RPMI7951 (cell line): ENCODE data around the gene ZNF385C. TPM values are rescaled to one million over a fixed set of nuclear protein-coding genes. Genes with fewer than 3 reads are reported as not detected.

Source experiments
- DNase-seq: peaks from one replicate; pipeline ENCODE4 v3.0.0-alpha.2; 2012; ENCODE audit warnings: low read depth
- total RNA-seq: library from RNA; depleted of rRNA; stranded (reverse); fragments of >200 nt; shearing (Covaris generic); gene quantifications from 2 replicates; pipeline ENCODE4 v1.2.3, GENCODE V29; 2014

The ZNF385C gene
- total RNA-seq, 1 experiment from 2014 or later: not detected

GRCh38 chr17:42077755-42078154, 20.5 kb downstream of the ZNF385C start:
- no peak for DNase-seq

DNA sequence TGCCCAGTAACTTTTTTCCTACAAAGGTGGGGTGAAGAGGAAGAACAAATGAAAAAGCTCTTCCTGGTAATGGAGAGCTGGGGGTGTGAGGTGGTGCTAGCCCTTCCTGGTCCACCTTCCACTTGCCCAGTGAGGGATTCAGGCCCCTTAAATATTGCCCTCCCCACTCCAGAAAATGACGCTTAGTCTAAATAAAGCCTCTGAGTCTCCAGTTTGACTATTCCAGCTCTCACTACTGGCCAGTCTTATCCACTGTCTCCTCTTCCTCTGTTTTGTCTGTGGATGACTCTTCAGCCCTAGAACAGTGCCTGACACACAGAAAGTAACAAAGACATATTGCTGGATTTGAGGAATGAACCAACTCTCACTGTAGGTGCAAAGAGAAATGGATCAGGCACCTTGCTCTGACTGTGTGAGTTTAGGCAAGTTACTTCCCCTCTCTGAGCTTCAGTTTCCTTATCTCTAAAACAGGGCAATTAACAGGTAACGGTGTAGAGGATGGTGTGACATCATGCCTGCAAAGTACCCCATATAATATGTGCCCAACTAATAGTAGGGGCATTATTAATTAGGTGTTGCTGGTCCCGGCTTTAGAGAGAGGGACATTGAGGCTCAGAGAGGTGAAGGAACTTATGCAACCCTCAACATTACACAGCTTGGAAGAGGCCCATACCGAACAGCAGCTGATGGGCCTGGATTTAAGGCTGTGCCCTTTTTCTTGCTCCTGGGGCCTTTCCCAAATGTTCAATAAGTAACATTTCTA, 21.3 kb downstream of the ZNF385C start:
- no peak for DNase-seq

GRCh38 chr17:42075789-42076188, 22.5 kb downstream of the ZNF385C start:
- DNase-seq: no peak

- DNase-seq: no peak
These were observed 25.7 kb downstream of the ZNF385C start for GRCh38 chr17:42072323-42073187.

DNA sequence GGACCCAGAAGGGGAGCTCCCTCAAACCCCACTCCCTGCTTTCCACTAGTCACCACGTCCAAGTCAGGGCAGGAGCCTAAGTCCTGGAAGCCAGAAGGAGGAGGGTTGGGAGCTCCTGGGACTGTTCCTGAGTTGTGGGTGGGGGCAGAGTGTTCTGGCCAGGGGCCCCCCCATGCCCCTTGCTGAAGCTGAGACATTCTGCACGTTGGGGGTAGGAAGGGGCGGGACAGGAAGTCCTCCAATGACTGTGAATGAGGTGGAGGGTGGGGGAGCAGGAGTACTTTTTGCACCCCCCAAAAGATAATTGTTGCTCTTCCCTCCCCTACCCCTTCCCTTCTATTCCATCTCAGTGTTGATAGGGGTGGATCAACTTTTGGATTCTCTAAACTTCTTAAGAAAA, 26.5 kb downstream of the ZNF385C start:
- no peak for DNase-seq

GRCh38 chr17:42068979-42069378, 29.3 kb downstream of the ZNF385C start:
- DNase-seq: no peak

DNA sequence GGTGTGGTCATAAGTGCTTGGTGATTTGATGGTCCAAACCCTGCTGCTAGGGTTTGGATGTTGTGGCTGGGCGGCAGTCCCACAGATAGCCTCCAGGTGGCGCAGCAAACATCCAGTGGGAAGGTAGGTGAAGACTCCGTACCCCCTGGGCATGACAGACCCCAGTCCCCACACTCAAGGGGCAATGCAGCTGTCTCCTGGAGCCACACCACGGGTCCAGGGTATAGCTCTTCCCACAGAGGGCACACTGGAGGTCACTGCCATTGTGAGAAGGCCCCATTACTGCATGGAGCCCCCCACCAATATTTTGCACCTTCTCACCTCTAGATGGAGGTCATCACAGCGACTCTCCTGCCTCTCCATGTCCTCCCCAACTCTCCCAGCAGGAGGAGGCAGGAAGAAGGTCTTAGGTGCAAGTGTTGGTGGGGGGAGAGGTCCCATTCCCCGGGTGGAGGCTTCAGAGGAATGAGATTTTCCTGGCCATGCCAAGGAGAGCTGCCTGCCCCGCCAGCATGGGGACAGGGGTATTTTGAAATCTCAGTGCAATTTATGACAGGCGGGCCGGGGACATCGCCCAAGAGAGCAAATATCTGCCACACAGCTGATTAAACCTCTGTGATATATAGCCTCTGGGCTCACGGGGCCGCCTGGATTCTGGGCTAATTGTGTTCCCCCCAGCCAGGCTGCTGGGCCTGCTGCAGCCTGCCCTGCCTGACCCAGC, 30.7 kb downstream of the ZNF385C start:
- DNase-seq: peak; percentile 35

DNA sequence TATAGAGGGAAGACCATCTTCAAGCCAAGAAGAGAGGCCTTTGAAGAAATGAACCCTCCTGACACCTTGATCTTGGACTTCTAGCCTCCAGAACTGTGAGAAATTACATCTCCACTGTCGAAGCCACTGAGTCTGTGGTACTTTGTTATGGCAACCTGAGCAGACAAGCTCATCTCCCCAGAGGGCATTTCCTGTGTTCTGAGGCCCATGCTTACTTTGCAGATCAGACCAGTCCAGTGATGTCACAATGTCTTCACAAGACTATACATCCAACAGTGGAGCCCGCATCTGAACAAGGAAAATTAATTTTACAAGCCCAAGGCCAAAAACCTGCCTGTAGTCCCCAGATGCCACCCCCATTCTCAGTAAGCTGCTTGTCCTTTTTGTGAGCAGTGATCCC, 33.1 kb downstream of the ZNF385C start:
- peak; percentile 15 for DNase-seq

DNA sequence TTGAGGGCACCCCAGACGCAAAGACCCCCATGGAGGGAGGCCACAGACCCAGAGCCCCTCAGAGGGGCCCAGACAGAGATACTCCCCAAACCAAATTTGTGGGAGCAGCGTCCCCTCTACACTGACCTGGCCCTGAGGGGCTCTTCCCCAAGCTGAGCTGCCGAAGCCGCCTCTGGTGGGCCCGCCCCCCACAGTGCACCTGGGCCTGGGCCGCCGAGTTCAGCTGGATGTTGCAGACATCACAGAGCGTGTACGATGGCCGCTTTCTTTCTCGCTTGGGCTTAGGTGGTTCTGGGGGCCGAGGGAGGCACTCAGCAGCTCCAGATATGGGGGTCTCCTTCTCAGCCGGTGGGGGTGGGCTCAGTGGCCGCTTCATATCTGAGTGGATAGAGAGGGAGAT, 35.6 kb downstream of the ZNF385C start:
- no peak for DNase-seq

GRCh38 chr17:42061646-42062487, 36.4 kb downstream of the ZNF385C start:
- no peak for DNase-seq

DNA sequence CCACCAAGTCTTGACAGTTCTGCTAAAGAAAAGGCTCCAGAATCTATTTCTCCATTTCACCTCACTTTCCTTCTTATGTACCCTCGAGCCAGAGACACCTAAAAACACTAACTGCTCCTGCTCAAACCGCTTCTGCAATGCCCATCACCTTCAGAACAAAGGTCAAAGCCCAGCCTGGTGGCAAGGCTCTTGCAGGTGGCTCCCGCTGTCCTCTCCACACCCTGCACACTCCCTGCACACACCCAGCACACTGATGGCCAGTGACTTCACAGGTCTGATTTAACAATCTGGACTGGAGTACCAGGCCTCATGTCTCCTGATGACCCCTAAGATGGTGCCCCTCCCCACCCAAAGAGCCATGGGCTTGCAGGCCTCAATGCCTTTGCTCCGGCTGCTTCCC, 38.0 kb downstream of the ZNF385C start:
- DNase-seq: no peak

GRCh38 chr17:42059815-42060214, 38.5 kb downstream of the ZNF385C start:
- DNase-seq: no peak

DNA sequence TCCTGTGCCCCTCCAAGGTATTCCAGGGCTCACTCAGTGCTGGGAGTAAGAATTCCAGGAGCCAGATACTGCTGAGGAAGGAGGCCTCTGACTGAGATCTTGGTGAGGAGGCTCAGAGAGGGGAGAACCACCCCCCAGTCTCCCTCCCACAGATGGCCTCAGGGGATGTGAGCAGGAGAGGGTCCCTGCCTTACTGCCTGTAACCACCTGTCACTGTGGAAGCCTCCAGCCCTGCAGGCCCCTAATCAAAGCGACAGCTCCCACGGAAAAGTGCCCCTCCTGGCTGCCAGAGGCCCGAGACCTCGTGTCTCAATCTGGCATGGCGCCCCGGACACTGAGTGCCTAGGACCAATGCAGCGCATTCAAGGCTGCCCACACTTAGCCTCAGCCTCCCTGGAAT, 40.2 kb downstream of the ZNF385C start:
- no peak for DNase-seq

DNA sequence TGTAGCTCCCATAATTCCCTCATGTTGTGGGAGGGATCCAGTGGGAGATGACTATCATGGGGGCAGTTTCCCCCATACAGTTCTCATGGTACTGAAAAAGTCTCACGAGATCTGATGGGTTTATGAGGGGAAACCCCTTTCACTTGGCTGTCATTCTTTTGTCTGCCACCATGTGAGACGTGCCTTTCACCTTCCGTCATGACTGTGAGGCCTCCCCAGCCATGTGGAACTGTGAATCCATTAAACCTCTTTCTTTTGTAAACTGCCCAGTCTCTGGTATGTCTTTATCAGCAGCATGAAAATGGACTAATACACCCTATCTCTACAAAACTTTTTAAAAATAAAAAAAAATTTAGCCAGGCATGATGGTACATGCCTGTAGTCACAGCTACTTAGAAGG, 41.6 kb downstream of the ZNF385C start:
- no peak for DNase-seq

DNA sequence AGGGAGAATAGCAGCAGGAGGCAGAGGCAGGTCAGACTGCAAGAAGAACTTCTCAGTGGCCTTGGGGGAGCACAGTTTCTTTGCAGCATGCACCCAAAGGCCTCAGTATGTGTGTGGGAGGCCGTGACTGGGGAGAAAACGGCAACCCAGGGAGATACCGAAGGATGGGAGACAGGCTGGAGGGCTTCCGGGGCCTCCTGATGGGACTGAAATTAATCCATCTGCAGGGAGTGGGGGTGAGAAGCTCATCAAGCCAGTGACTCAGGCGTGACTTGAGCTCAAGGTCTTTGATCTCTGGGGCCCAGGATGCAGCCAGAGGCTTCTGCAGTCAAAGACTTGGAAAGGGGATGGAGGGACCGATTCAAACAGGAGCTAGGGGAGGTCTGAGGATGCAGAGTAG, 42.8 kb downstream of the ZNF385C start:
- DNase-seq: peak; percentile 69

DNA sequence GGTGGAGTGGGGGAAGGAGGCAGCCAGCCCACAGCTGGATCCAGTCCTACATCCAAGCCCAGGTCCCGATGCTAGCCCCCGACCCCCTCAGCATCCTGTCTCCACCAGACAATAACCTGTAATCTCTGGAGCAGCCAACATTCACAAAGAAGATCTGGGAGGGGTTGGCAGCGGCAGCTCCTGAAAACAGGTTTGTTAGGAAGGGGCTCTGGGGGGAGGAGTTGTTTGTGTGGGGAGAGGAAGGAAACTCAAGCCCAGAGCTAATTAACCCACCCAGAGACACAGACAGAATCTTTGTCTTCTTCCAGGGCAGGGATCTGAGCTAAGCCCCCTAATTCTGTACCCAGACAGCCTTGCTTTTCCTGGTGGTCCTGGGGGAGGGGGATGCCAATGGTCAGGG, 43.2 kb downstream of the ZNF385C start:
- no peak for DNase-seq

DNA sequence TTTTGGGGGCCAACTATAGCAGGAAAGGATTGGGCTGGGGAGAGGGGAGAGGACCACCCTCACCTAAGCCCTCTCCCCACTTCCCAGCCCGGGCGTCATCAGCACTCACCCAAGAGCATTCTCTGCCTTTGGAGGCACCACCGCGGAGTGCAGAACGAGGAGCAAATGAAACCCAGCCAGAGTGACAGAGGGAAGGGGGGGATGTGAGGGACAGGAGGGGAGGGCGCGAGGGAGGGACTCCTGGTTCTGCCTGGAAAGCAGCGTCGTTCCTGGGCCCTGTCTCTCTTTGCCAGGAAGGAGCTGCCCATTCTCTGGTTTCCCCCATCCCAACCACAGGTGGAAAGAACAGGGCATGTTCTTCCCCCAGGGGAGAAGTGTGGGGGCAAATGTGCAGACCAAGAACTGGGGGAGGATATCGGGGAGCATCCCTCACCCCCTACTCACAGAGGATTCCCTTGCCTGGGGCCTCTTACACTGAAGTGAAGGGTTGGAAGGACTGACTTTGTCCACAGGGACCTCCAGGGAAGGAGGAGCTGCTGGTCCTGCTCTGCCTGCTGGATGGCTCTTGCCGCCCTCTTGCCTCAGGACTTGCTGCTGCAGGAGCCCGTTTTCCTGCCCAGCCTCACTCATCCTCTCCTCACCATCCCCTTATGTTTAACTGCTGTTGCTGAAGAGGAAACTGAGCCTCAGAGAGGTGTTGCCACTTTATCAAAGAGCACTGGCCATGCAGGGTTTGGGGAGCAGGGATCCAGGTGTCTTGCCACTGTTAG, 44.4 kb downstream of the ZNF385C start:
- DNase-seq: no peak

GRCh38 chr17:42052346-42052877, 45.9 kb downstream of the ZNF385C start:
- no peak for DNase-seq

- no peak for DNase-seq
These were observed 46.6 kb downstream of the ZNF385C start for GRCh38 chr17:42051645-42052044.

DNA sequence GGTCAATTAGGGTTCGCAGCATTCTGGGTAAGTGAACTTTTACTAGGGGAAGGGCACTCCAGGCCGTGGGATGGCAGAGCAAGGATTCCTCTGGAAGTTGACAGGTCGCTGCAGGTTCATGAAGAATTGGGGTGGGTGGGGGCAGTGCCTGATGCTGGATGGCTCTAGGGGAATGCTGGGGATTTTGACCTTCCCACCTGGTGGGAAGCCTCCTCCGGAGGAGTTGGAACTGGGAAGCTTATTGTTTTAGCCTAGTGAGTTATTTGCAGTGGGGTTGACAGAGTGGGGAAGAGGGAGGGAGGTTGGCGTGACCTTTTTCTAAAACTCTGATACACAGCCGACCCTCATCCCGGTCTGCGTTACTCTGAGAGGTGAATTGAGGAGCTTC, 47.3 kb downstream of the ZNF385C start:
- DNase-seq: no peak
